Measurements from ENCODE around the gene TMEM184B. TPM values are rescaled to one million over a fixed set of nuclear protein-coding genes. Genes with fewer than 3 reads are reported as not detected.

The TMEM184B gene
- total RNA-seq (65.7 and 70.3 TPM in 2 replicates), polyA plus RNA-seq (59.6 and 68.8 TPM in 2 replicates)

DNA sequence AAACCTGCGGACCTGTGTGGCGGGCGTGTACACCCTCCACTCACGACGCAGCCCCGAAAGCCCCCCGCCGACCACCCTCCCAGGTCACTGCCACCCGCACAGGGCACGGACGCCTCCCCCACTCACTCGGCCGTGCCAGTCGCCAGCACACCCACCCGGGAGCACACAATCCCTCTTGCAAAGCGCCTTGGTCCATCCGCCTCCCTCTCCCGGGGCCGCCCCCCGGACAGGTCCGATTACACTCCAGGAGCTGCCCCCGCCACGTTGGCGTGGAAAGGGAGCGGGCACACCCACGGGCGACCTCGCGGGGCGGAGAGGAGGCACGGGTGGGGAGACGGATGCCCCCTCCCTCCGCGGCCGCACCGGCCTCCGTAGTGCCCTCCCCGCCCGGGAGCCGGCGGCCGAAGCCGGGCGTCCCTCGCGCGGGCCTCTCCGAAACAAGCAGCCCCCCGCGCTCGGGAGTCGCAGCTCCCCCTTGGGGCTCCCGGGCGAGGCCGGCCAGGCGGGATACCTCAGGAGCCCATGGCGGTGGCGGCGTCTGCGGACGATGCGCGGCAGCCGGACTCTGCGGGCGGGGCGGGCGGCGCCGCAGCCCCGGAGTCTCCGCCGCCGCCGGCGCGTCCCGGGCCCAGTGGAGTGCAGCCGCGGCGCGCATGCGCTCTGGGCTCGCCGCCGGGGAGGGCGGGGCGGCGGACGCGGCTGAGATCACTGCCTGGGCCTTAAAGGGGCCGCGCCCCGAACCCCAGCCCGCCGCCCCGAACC, at the start of gene TMEM184B:
TMEM184B (minus strand) TSS at position 638 of the 762 bp plus-strand sequence. CDS start 25,049 bp downstream, outside the sequence.
- Histone ChIP-seq H3K27ac (peak within 1 kb of the TSS; percentile 92), H3K4me1 (ENCODE audit: low read depth) (peaks cover 19% of the 10 kb centered on the region)

DNA sequence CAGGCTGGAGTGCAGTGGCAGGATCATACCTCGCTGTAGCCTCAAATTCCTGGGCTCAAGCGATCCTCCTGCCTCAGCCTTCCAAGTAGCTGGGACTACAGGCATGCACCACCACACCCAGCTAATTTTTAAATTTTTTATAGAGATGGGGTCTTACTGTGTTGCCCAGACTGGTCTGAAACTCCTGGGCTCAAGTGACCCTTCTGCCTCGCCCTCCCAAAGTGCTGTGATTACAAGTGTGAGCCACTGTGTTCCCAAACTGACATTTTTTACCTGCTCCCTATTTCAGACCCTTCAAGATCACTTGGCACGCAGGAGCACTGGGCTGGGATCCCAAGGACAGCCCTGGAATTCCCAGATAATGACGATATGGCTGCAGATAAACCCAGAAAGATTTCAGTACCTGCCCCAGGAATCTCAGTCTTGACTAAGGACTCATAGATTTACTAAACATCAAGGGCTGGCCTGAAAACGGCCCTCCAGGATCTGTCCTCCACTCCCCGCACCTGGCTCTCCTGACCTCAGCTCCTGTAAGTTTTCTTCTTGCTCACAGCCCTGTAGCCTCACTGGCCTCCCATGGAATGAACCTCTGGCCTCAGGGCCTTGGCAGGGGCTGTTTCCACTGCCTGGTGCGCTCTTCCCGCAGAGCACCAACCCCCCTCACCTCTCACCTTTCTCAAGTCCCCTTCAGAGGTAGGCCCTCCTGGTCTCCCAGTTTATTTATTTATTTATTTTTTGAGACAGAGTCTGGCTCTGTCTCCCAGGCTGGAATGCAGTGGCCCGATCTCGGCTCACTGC, 48.0 kb upstream of the TMEM184B start:
- TF ChIP-seq, protein P1, sequence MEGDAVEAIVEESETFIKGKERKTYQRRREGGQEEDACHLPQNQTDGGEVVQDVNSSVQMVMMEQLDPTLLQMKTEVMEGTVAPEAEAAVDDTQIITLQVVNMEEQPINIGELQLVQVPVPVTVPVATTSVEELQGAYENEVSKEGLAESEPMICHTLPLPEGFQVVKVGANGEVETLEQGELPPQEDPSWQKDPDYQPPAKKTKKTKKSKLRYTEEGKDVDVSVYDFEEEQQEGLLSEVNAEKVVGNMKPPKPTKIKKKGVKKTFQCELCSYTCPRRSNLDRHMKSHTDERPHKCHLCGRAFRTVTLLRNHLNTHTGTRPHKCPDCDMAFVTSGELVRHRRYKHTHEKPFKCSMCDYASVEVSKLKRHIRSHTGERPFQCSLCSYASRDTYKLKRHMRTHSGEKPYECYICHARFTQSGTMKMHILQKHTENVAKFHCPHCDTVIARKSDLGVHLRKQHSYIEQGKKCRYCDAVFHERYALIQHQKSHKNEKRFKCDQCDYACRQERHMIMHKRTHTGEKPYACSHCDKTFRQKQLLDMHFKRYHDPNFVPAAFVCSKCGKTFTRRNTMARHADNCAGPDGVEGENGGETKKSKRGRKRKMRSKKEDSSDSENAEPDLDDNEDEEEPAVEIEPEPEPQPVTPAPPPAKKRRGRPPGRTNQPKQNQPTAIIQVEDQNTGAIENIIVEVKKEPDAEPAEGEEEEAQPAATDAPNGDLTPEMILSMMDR (IDR thresholded peaks at IDR 0.05; ENCODE audit: low read depth, low read length) = no peak
- DNase-seq (ENCODE audit: low read depth in 1 of 2, low spot score in 1 of 2) = no peak
- H3K4me3 ChIP-seq = no peak overlapping the region
- H3K36me3 ChIP-seq = no peaks in the 10 kb centered on the region
- peaks cover 4% of the 10 kb centered on the region for H3K4me1 ChIP-seq (ENCODE audit: low read depth)
- H3K27ac ChIP-seq = no peak overlapping the region
- no peaks in the 10 kb centered on the region for H3K9me3 ChIP-seq (ENCODE audit: low read depth)
- H3K27me3 ChIP-seq = no peaks in the 10 kb centered on the region

More for the DNA sequence above, at the start of gene TMEM184B:
- no peaks in the 10 kb centered on the region for H3K9me3 ChIP-seq (ENCODE audit: low read depth)
- peak; percentile 78 to 87 for DNase-seq (ENCODE audit: low read depth in 1 of 2, low spot score in 1 of 2)
- TF ChIP-seq, protein P1 (IDR thresholded peaks at IDR 0.05; ENCODE audit: low read depth, low read length) = no peak
- no peaks in the 10 kb centered on the region for H3K36me3 ChIP-seq
- no peaks in the 10 kb centered on the region for H3K27me3 ChIP-seq
- peak within 1 kb of the TSS; percentile 99 for H3K4me3 ChIP-seq

DNA sequence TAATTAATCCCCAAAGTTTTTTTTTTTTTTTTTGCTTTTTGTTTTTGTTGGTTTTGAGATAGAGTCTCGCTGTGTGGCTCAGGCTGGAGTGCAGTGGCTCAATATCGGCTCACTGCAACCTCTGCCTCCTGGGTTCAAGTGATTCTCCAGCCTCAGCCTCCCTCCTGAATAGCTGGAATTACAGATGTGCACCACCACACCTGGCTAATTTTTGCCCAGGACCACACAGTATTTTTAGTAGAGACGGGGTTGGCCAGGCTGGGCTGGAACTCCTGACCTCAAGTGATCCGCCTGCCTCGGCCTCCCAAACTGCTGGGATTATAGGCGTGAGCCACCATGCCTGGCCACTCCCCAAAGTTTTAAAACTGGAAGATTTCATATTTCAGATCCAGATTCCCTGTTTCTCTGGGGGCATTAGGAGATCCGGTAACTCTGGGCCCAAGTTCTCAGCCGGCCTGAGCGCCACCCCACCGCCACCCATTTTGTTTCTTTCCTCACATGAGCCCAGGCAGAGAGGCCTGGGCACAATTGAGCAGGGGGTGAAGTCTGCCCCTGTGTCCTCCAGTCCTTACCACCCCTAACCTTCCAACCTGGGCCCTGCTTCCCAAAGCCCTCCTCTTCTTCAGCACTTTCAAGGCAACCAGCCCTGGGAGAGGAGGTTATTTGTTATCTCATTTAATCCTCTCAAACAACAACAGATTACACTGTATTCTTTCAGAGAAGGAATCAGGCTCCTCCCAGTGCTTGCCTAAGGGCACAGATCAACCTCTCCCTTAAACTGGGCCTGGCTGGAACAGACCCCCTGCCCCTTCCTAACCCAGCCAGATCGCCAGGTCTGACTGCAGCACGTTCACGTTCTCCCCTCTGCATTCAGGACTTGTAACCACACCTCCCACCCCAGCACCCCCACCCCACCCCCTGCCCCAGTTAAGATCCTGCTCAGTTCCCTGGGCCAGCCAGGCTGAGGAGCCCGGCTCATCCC, 46.3 kb upstream of the TMEM184B start:
- H3K27ac ChIP-seq = no peak overlapping the region

DNA sequence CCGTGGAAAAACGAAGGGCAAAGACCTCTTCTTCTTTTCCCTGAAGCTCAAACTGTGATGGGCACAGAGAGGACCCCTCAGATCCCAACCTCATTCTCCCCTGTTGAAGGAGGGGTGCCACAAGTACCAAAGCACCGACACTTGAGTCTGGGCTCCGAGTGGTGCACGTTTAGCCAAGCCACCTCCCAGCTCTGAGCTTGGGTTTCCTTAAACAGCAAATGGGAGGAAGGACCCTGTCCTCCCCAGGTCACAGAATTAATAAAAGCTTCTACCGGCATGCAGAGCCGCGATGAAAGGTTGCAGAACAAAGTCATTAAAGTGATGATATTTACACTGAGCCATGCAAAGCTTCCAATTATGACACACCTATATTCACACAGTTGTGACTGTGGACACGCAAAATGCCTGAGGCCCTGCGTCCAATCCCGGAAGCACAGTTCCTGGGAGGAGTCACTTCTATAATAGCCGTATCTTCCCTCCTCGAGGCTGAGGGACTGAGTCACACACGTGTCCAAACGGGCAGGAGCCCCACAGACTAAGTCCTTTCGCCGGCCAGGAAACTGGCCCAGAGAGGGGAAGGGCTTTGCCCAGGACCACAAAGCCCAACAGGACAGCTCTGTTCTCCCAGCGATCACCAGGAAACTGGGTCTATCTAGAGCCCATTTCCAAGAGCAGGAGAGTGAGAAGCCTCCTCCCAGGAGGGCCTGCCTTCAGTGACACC, 45.3 kb upstream of the TMEM184B start:
- TF ChIP-seq, protein P1 (IDR thresholded peaks at IDR 0.05; ENCODE audit: low read depth, low read length) = no peak
- no peaks in the 10 kb centered on the region for H3K36me3 ChIP-seq
- peak overlapping the region; percentile 54 for H3K27ac ChIP-seq
- peaks cover 21% of the 10 kb centered on the region for H3K4me1 ChIP-seq (ENCODE audit: low read depth)
- no peaks in the 10 kb centered on the region for H3K9me3 ChIP-seq (ENCODE audit: low read depth)
- H3K27me3 ChIP-seq = no peaks in the 10 kb centered on the region
- peak in 1 of 2 donors; percentile 88 for DNase-seq (ENCODE audit: low read depth in 1 of 2, low spot score in 1 of 2)
- peak overlapping the region; percentile 36 for H3K4me3 ChIP-seq

More for the DNA sequence above, 46.3 kb upstream of the TMEM184B start:
- TF ChIP-seq, protein P1 (IDR thresholded peaks at IDR 0.05; ENCODE audit: low read depth, low read length) = no peak
- no peaks in the 10 kb centered on the region for H3K36me3 ChIP-seq
- H3K4me1 ChIP-seq (ENCODE audit: low read depth) = peaks cover 16% of the 10 kb centered on the region
- no peak for DNase-seq (ENCODE audit: low read depth in 1 of 2, low spot score in 1 of 2)
- H3K27me3 ChIP-seq = no peaks in the 10 kb centered on the region
- H3K9me3 ChIP-seq (ENCODE audit: low read depth) = no peaks in the 10 kb centered on the region
- H3K4me3 ChIP-seq = no peak overlapping the region

Measured in cardiac muscle cell (in vitro differentiated cells and primary cell).